H1 (cell line): ENCODE measurements around the gene IFI16. TPM values are rescaled to one million over a fixed set of nuclear protein-coding genes. Genes with fewer than 3 reads are reported as not detected.

ENCODE experiments used
- CTCF ChIA-PET: fragments of 300-600 bp; sonication (Branson Sonifier 250); formaldehyde crosslinking; loops from one replicate; lab custom pipeline; 2021; ENCODE audit not compliant: partially characterized antibody; lab: Charles Lee
- POLR2A ChIA-PET: fragments of 300-600 bp; sonication (Branson Sonifier 250); formaldehyde crosslinking; loops from one replicate; lab custom pipeline; 2021; ENCODE audit warnings: inconsistent platforms; ENCODE audit not compliant: partially characterized antibody; lab: Charles Lee
- DNase-seq, 2 experiments: peaks; one replicate each; pipeline versions ENCODE4 v3.0.0 to v3.0.0-alpha.2; 2010 to 2022; ENCODE audit warnings: low spot score in 2 of 2, low read depth in 1 of 2, mixed read lengths in 1 of 2
- FAIRE-seq: peaks from 2 replicates; lab custom pipeline; 2011; peaks lifted over from hg19 to GRCh38; lab: Jason Lieb, UNC
- H2AFZ ChIP-seq: 2 replicates; pipeline ENCODE4 v1.8.1; 2012; ENCODE audit warnings: low read length, inconsistent platforms
- H2AK5ac ChIP-seq: 2 replicates; pipeline ENCODE4 v1.6.1; 2013; ENCODE audit warnings: low read depth, low read length
- H2BK120ac ChIP-seq: replicated peaks from 2 replicates; pipeline ENCODE3; 2013; ENCODE audit warnings: low read depth, low read length, inconsistent platforms
- H2BK12ac ChIP-seq: 2 replicates; pipeline ENCODE4 v1.6.1; 2013; ENCODE audit warnings: low read depth, low read length
- H2BK15ac ChIP-seq: 2 replicates; pipeline ENCODE4 v1.6.1; 2013; ENCODE audit warnings: low read length
- H2BK20ac ChIP-seq: 2 replicates; pipeline ENCODE4 v1.6.1; 2013; ENCODE audit warnings: low read length
- H2BK5ac ChIP-seq: 2 replicates; pipeline ENCODE4 v1.6.1; 2013; ENCODE audit warnings: low read depth, low read length
- H3K14ac ChIP-seq: 2 replicates; pipeline ENCODE4 v1.6.1; 2013; ENCODE audit warnings: inconsistent platforms; ENCODE audit not compliant: insufficient read length
- H3K18ac ChIP-seq: 2 replicates; pipeline ENCODE4 v1.6.1; 2013; ENCODE audit warnings: low read length; ENCODE audit errors: extremely low read depth
- H3K23ac ChIP-seq: 2 replicates; pipeline ENCODE4 v1.6.1; 2013; ENCODE audit warnings: inconsistent platforms; ENCODE audit not compliant: insufficient read length
- H3K23me2 ChIP-seq: 2 replicates; pipeline ENCODE4 v1.6.1; 2013; ENCODE audit warnings: low read depth, low read length
- H3K27ac ChIP-seq: 2 replicates; pipeline ENCODE4 v1.6.1; 2011; ENCODE audit warnings: low read depth, low read length, inconsistent platforms
- H3K27me3 ChIP-seq, 4 experiments: replicated peaks in 1 of 4; 1 replicate in 1 of 4; 2 replicates in 3 of 4; pipeline versions ENCODE4 v1.6.1 to v1.8.1; 2011 to 2013; ENCODE audit warnings: low read length in 3 of 4, mild to moderate bottlenecking in 3 of 4, inconsistent platforms in 2 of 4, mixed read lengths in 2 of 4, moderate library complexity in 1 of 4; ENCODE audit not compliant: control insufficient read depth in 3 of 4, insufficient read depth in 3 of 4; ENCODE audit errors: extremely low read depth in 1 of 4
- H3K36me3 ChIP-seq, 4 experiments: 2 replicates each; pipeline versions ENCODE4 v1.6.1 to v1.8.1; 2011 to 2013; ENCODE audit warnings: mild to moderate bottlenecking in 4 of 4, low read length in 3 of 4, moderate library complexity in 2 of 4, control low read depth in 1 of 4, inconsistent platforms in 1 of 4; ENCODE audit not compliant: insufficient read depth in 4 of 4, control insufficient read depth in 2 of 4
- H3K4ac ChIP-seq: replicated peaks from 2 replicates; pipeline ENCODE3; 2013; ENCODE audit warnings: low read length, low read depth, mixed read lengths, inconsistent platforms; ENCODE audit not compliant: insufficient read length
- H3K4me1 ChIP-seq, 4 experiments: replicated peaks in 1 of 4; 1 replicate in 1 of 4; 2 replicates in 3 of 4; pipeline versions ENCODE4 v1.6.1 to v1.8.1; 2011 to 2013; ENCODE audit warnings: low read length in 3 of 4, inconsistent platforms in 2 of 4, mixed read lengths in 1 of 4; ENCODE audit not compliant: insufficient read depth in 4 of 4, control insufficient read depth in 3 of 4
- H3K4me2 ChIP-seq, 2 experiments: 2 replicates each; pipeline versions ENCODE4 v1.6.1 to v1.8.1; 2011 to 2013; ENCODE audit warnings: low read depth in 2 of 2, low read length in 2 of 2, control low read depth in 1 of 2, inconsistent platforms in 1 of 2, mild to moderate bottlenecking in 1 of 2; ENCODE audit not compliant: insufficient read depth in 1 of 2
- H3K4me3 ChIP-seq, 4 experiments: fragments of 200-600, 300-600 bp in 1 of 4; sonication (generic), shearing (Covaris generic), sonication (Bioruptor Twin) in 1 of 4; 2 replicates each; pipeline versions ENCODE4 v1.5.1 to v1.8.1; 2011 to 2016; ENCODE audit warnings: low read length in 4 of 4, low read depth in 3 of 4, control low read depth in 2 of 4, inconsistent platforms in 2 of 4, mild to moderate bottlenecking in 2 of 4, mixed read lengths in 1 of 4, moderate library complexity in 1 of 4; ENCODE audit not compliant: insufficient read depth in 2 of 4; ENCODE audit errors: extremely low read depth in 1 of 4
- H3K56ac ChIP-seq: replicated peaks from 2 replicates; pipeline ENCODE3; 2013; ENCODE audit warnings: low read depth, mild to moderate bottlenecking, mixed read lengths, low read length, inconsistent platforms; ENCODE audit not compliant: insufficient read length
- H3K79me1 ChIP-seq: 2 replicates; pipeline ENCODE4 v1.6.1; 2013; ENCODE audit warnings: low read depth, low read length, control low read depth
- H3K79me2 ChIP-seq, 2 experiments: 2 replicates each; pipeline versions ENCODE4 v1.6.1 to v1.8.1; 2012 to 2013; ENCODE audit warnings: low read length in 2 of 2, mild to moderate bottlenecking in 2 of 2, inconsistent platforms in 1 of 2; ENCODE audit not compliant: insufficient read depth in 2 of 2, control insufficient read depth in 1 of 2
- H3K9ac ChIP-seq, 4 experiments: replicated peaks in 1 of 4; 1 replicate in 1 of 4; 2 replicates in 3 of 4; pipeline versions ENCODE4 v1.6.1 to v1.8.1; 2011 to 2013; ENCODE audit warnings: low read depth in 3 of 4, low read length in 3 of 4, control low read depth in 2 of 4, mild to moderate bottlenecking in 2 of 4, moderate library complexity in 2 of 4, inconsistent platforms in 1 of 4; ENCODE audit errors: extremely low read depth in 1 of 4
- H3K9me3 ChIP-seq, 2 experiments: 2 replicates each; pipeline versions ENCODE4 v1.6.1 to v1.8.1; 2012 to 2013; ENCODE audit warnings: mild to moderate bottlenecking in 2 of 2, moderate library complexity in 2 of 2, control low read depth in 1 of 2, inconsistent platforms in 1 of 2, low read depth in 1 of 2, low read length in 1 of 2, mixed read lengths in 1 of 2; ENCODE audit not compliant: insufficient read depth in 2 of 2
- H4K20me1 ChIP-seq, 2 experiments: replicated peaks in 1 of 2; 2 replicates each; pipeline versions ENCODE3 to v1.8.1; 2011 to 2013; ENCODE audit warnings: inconsistent platforms in 2 of 2, low read length in 2 of 2, mild to moderate bottlenecking in 1 of 2; ENCODE audit not compliant: insufficient read depth in 2 of 2, control insufficient read depth in 1 of 2
- H4K5ac ChIP-seq: 2 replicates; pipeline ENCODE4 v1.6.1; 2013; ENCODE audit warnings: low read length, low read depth, mixed read lengths, inconsistent platforms; ENCODE audit not compliant: insufficient read length
- H4K8ac ChIP-seq: 2 replicates; pipeline ENCODE4 v1.8.0; 2013; ENCODE audit warnings: mild to moderate bottlenecking, moderate library complexity, low read length, inconsistent platforms; ENCODE audit not compliant: insufficient read depth; ENCODE audit errors: extremely low read depth
- H4K91ac ChIP-seq: replicated peaks from 2 replicates; pipeline ENCODE3; 2013; ENCODE audit warnings: low read length, mixed read lengths, inconsistent platforms; ENCODE audit not compliant: insufficient read length
- CBX5 ChIP-seq: fragments of 300-800, 300-1000 bp; sonication (generic); IDR thresholded peaks from 2 replicates; pipeline ENCODE4 v1.7.1; 2016; ENCODE audit warnings: antibody characterized with exemption, low read length, low read depth
- CTCF ChIP-seq, 3 experiments: IDR thresholded peaks; 1 replicate in 2 of 3; 2 replicates in 1 of 3; pipeline versions ENCODE4 v1.5.1 to v1.6.1; 2011; ENCODE audit warnings: low read length in 3 of 3, mild to moderate bottlenecking in 3 of 3, inconsistent platforms in 2 of 3, low read depth in 1 of 3, moderate library complexity in 1 of 3; ENCODE audit not compliant: insufficient read depth in 1 of 3; ENCODE audit errors: control extremely low read depth in 1 of 3
- RAD21 ChIP-seq, 2 experiments: IDR thresholded peaks in 1 of 2; conservative IDR thresholded peaks in 1 of 2; 2 replicates each; pipeline ENCODE4 v1.6.1; 2011; ENCODE audit warnings: low read depth in 2 of 2, low read length in 2 of 2, improper control_type of control experiment in 1 of 2, inconsistent platforms in 1 of 2, mild to moderate bottlenecking in 1 of 2, moderate library complexity in 1 of 2
- ZNF274 ChIP-seq: IDR thresholded peaks from 2 replicates; pipeline ENCODE4 v1.7.0; 2012; ENCODE audit warnings: low read length, borderline replicate concordance; ENCODE audit errors: extremely low read depth
- WGBS, 2 experiments: shearing (Covaris generic) in 1 of 2; methylation state at CpG; one replicate each; pipeline versions ENCODE4 v1.1.6 to v1.1.7; 2013 to 2015; ENCODE audit warnings: low lambda C conversion rate in 2 of 2, mixed read lengths in 2 of 2, inconsistent platforms in 1 of 2, low coverage in 1 of 2, missing lambda C conversion rate in 1 of 2; ENCODE audit not compliant: insufficient replicate concordance in 2 of 2, insufficient coverage in 1 of 2, insufficient read length in 1 of 2; ENCODE audit errors: extremely low coverage in 1 of 2, missing lambda C conversion rate in 1 of 2; 5-methylcytosine and 5-hydroxymethylcytosine counted together
- polyA plus RNA-seq, 7 experiments: library from polyadenylated mRNA; depleted of rRNA in 3 of 7; stranded (reverse) in 5 of 7; unstranded in 2 of 7; fragments of >200 nt in 5 of 7; fragments of 200-250 nt in 2 of 7; gene quantifications; 1 replicate in 5 of 7; 2 replicates in 1 of 7; 4 replicates in 1 of 7; pipeline versions ENCODE4 v1.2.1 to v1.2.3, GENCODE V29; 2011 to 2013; ENCODE audit warnings: missing spikeins in 2 of 7, mixed read lengths in 2 of 7
- total RNA-seq: library from RNA; stranded (reverse); fragmentation: NEBNext Ultra II Directional; extraction: Animal tissue kit (Norgen Biotek cat#: 25700); gene quantifications from 2 replicates; pipeline ENCODE4 v1.2.1, GENCODE V29; 2021

The IFI16 gene
- total and polyA plus RNA-seq, 2 of the 8 experiments (the other 6 are each of a cell fraction or from before 2014, with no cell fraction given): 0.63 to 0.74 TPM

DNA sequence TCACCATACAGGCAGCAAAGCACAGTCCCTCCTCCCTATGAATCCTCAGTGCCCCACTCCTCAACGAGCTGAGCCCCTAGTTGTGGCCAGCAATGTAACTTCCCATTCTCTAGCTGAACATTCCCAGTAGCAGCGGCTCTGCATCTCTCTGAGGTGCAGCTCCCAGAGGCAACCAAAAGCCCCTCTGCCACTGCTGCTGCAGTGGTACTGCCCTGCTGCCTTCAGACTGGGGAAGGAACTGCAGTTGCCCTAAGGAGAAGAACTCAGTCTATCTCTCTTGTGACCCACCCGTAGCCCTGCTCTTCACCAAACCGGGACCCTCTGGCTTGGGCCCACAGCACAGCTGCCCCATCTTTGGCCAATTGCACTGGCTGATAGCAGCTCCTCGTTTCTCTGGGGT is 46.7 kb upstream of the IFI16 start:
- H4K20me1 ChIP-seq: no peaks in the 10 kb centered on the region
- H3K4me1 ChIP-seq: no peaks in the 10 kb centered on the region
- H3K27ac ChIP-seq: no peak overlapping the region
- H2AFZ ChIP-seq: no peak overlapping the region; the same call in 1 of the 2 replicates
- FAIRE-seq (no peak), DNase-seq (no peak)
- no peak overlapping the region for H2AK5ac ChIP-seq
- POLR2A ChIA-PET: no interaction called here
- H3K23ac ChIP-seq: no peak overlapping the region
- no peaks in the 10 kb centered on the region for H3K9me3 ChIP-seq
- no peak overlapping the region for H2BK12ac ChIP-seq
- no peak overlapping the region for H3K4ac ChIP-seq
- H3K27me3 ChIP-seq: no peaks in the 10 kb centered on the region
- H3K14ac ChIP-seq: no peak overlapping the region
- H3K23me2 ChIP-seq: no peaks in the 10 kb centered on the region
- no peak overlapping the region for H4K91ac ChIP-seq
- H3K4me2 ChIP-seq: no peak overlapping the region
- H2BK15ac ChIP-seq: no peak overlapping the region
- CTCF ChIA-PET: interaction anchor here (0.6 to 2.9 kb wide), 6 partner anchors 12 to 353 kb away, joined by 3 to 9 read pairs (median 4); no protein-coding TSS in a partner anchor
- no peak overlapping the region; the same call in 1 of the 2 replicates for H3K18ac ChIP-seq
- no peaks in the 10 kb centered on the region for H3K36me3 ChIP-seq
- TF ChIP-seq RAD21 (IDR thresholded peaks at IDR 0.05 in 1 of 2, conservative IDR thresholded peaks at IDR 0.05 in 1 of 2; ENCODE audit: low read depth in 2 of 2, low read length in 2 of 2) (peak; percentile 28 to 51; a peak in 3 of 4 replicates), ZNF274 (no peak), CTCF (IDR thresholded peaks at IDR 0.05; ENCODE audit: control extremely low read depth in 1 of 3, insufficient read depth in 1 of 3, low read depth in 1 of 3, low read length in 3 of 3) (peak; percentile 8 to 18 (median 15); a peak in 2 of 4 replicates), CBX5 (no peak)
- no peaks in the 10 kb centered on the region for H3K79me2 ChIP-seq
- H2BK5ac ChIP-seq: no peak overlapping the region
- H2BK20ac ChIP-seq: no peak overlapping the region
- H3K9ac ChIP-seq: no peak overlapping the region
- H3K56ac ChIP-seq: no peak overlapping the region
- no peak overlapping the region for H3K4me3 ChIP-seq
- H2BK120ac ChIP-seq: no peak overlapping the region
- no peaks in the 10 kb centered on the region for H3K79me1 ChIP-seq
- no peak overlapping the region for H4K5ac ChIP-seq
- H4K8ac ChIP-seq: no peak overlapping the region
- WGBS, 2 experiments: 72% methylated on average over 5 of the region's 5 CpGs; no CpG with 5 or more reads in 1 of the 2 experiments
